Naive B cell (primary cell): Measurements from ENCODE around the gene DYNLL1. TPM values are rescaled to one million over a fixed set of nuclear protein-coding genes. Genes with fewer than 3 reads are reported as not detected.

Experiments
- ATAC-seq, 2 donors: fragments of 150-1000 bp; cut with Tn5 transposase; 2 replicates each; pipeline ENCODE4 v1.10.0; 2021; ENCODE audit warnings: low read depth in 2 of 2, mild to moderate bottlenecking in 2 of 2, moderate library complexity in 2 of 2
- DNase-seq: peaks from one replicate; pipeline ENCODE4 v3.0.0; 2022
- H3K27ac Mint-ChIP-seq, 6 donors: one replicate each; pipeline ENCODE4 v1.8.0; 2020 to 2022; ENCODE audit warnings: mild to moderate bottlenecking in 6 of 6, mixed read lengths in 6 of 6, moderate library complexity in 5 of 6, inconsistent platforms in 2 of 6
- H3K27me3 Mint-ChIP-seq, 3 donors: one replicate each; pipeline ENCODE4 v1.8.0; 2021 to 2022; ENCODE audit warnings: mixed read lengths in 3 of 3, mild to moderate bottlenecking in 1 of 3
- H3K36me3 Mint-ChIP-seq, 2 donors: one replicate each; pipeline ENCODE4 v1.8.0; 2020 to 2022; ENCODE audit warnings: mixed read lengths in 2 of 2, inconsistent platforms in 1 of 2, mild to moderate bottlenecking in 1 of 2
- H3K4me1 Mint-ChIP-seq, 3 donors: one replicate each; pipeline ENCODE4 v1.8.0; 2020 to 2022; ENCODE audit warnings: mixed read lengths in 3 of 3, inconsistent platforms in 1 of 3, mild to moderate bottlenecking in 1 of 3, moderate library complexity in 1 of 3
- H3K4me3 Mint-ChIP-seq, 8 donors: one replicate each; pipeline ENCODE4 v1.8.0; 2020 to 2022; ENCODE audit warnings: mild to moderate bottlenecking in 8 of 8, mixed read lengths in 8 of 8, moderate library complexity in 8 of 8, inconsistent platforms in 2 of 8
- H3K9me3 Mint-ChIP-seq, 7 donors: one replicate each; pipeline ENCODE4 v1.8.0; 2020 to 2022; ENCODE audit warnings: mixed read lengths in 7 of 7, mild to moderate bottlenecking in 5 of 7, inconsistent platforms in 2 of 7, moderate library complexity in 1 of 7
- polyA plus RNA-seq, 6 donors: library from polyadenylated mRNA; unstranded; fragments of 300-500 nt; fragmentation: Illumina TruSeq; gene quantifications; one replicate each; pipeline ENCODE4 v1.2.3, GENCODE V29; 2021; ENCODE audit warnings: low read depth in 6 of 6

Gene DYNLL1
- polyA plus RNA-seq, 6 donors from 2014 or later = 206 to 326 (median 268) TPM

- H3K27me3 Mint-ChIP-seq = no peaks in the 10 kb centered on the region
- no peak overlapping the region for H3K27ac Mint-ChIP-seq
- H3K9me3 Mint-ChIP-seq = no peaks in the 10 kb centered on the region
- ATAC-seq = no peak
- H3K4me3 Mint-ChIP-seq = peak overlapping the region in 6 of 8 donors; percentile 8 to 85 (median 56)
- peaks cover 0 to 4% of the 10 kb centered on the region in 2 donors for H3K36me3 Mint-ChIP-seq
- H3K4me1 Mint-ChIP-seq = peaks cover 28 to 44% (median 43%) of the 10 kb centered on the region in 3 donors
- peak; percentile 25 for DNase-seq
These were observed 29.2 kb upstream of the DYNLL1 start for GRCh38 chr12:120466560-120467315.

DNA sequence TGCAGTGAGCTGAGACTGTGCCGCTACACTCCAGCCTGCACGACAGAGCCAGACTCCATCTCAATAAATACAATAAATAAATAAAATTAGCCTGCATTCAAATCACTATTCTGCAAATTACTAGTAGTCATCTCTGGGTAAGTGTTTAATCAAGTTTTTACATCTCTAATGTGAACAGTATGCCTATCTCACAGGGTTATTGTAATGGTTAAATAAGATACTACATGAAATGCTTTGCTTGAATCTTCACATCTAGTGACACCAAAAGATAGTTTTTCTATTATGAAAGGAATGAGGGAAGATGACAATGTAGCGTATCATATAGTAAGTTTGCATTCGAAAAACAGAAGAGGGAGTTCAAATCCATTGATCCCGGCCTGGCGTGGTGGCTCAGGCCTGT, 28.5 kb upstream of the DYNLL1 start:
- Mint-ChIP-seq H3K4me3 (peak overlapping the region; percentile 22 to 94 (median 86)), H3K4me1 (peaks cover 28 to 44% (median 43%) of the 10 kb centered on the region in 3 donors), H3K9me3 (no peaks in the 10 kb centered on the region), H3K27me3 (no peaks in the 10 kb centered on the region), H3K36me3 (peaks cover 0 to 4% of the 10 kb centered on the region in 2 donors), H3K27ac (peak overlapping the region in 5 of 6 donors; percentile 18 to 88 (median 84))
- ATAC-seq (no peak), DNase-seq (no peak)

- peaks cover 0 to 4% of the 10 kb centered on the region in 2 donors for H3K36me3 Mint-ChIP-seq
- H3K27ac Mint-ChIP-seq = peak overlapping the region; percentile 88 to 96 (median 90)
- ATAC-seq = no peak
- H3K9me3 Mint-ChIP-seq = no peaks in the 10 kb centered on the region
- peak overlapping the region; percentile 85 to 94 (median 90) for H3K4me3 Mint-ChIP-seq
- no peaks in the 10 kb centered on the region for H3K27me3 Mint-ChIP-seq
- no peak for DNase-seq
- H3K4me1 Mint-ChIP-seq = peaks cover 28 to 44% (median 43%) of the 10 kb centered on the region in 3 donors
These were observed 27.5 kb upstream of the DYNLL1 start for GRCh38 chr12:120468325-120468820.

DNA sequence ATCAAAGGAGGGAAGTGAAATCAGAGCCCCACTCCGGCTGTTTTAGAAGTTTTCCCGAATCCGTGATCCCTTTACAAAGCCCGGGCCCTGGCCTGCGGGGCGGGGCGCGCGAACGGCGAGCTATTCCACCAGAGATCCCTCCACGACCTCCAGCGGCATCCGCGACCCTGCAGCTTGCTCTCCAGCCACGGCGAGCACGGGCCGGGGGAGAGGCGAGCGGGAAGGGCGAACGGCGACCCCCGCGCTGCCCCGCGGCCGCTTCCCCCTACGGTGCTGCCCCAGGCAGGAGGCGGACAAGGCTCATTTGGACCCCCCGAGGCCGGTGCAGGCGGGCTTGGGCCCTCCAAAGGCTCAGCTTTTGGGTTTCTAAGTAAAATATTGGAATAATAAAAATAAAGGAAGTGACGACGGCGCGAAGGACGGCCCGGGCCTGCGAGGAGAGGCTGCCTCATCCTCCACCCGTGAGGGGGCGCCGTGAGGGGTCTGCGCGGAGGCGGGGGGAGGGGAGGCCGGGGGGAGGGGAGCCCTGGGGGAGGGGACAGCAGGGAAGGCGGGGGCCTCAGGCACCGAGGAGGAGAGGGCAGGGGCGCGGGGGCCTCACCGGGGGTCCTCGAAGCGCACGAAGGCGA, 27.0 kb upstream of the DYNLL1 start:
- ATAC-seq = peak; percentile 58 to 61
- H3K9me3 Mint-ChIP-seq = no peaks in the 10 kb centered on the region
- peak overlapping the region; percentile 85 to 94 (median 90) for H3K4me3 Mint-ChIP-seq
- peak; percentile 57 for DNase-seq
- H3K27me3 Mint-ChIP-seq = no peaks in the 10 kb centered on the region
- H3K36me3 Mint-ChIP-seq = peaks cover 0 to 4% of the 10 kb centered on the region in 2 donors
- peak overlapping the region; percentile 88 to 96 (median 92) for H3K27ac Mint-ChIP-seq
- H3K4me1 Mint-ChIP-seq = peaks cover 28 to 44% (median 43%) of the 10 kb centered on the region in 3 donors

- Mint-ChIP-seq H3K9me3 (no peaks in the 10 kb centered on the region), H3K4me3 (peak within 1 kb of the TSS; percentile 85 to 94 (median 90)), H3K36me3 (peaks cover 0 to 4% of the 10 kb centered on the region in 2 donors), H3K4me1 (peaks cover 28 to 43% (median 42%) of the 10 kb centered on the region in 3 donors), H3K27ac (peak within 1 kb of the TSS; percentile 88 to 96 (median 92)), H3K27me3 (no peaks in the 10 kb centered on the region)
- DNase-seq (peak; percentile 98), ATAC-seq (peak; percentile 81 to 92)
These were observed 26.3 kb upstream of the DYNLL1 start, which contains the start of gene SRSF9 for GRCh38 chr12:120469450-120470149. Gene SRSF9 (minus strand): TSS chr12:120469748. CDS start chr12:120469609, 139 bp downstream.

- no peak for ATAC-seq
- Mint-ChIP-seq H3K4me1 (peaks cover 26 to 41% (median 40%) of the 10 kb centered on the region in 3 donors), H3K27ac (peak overlapping the region in 3 of 6 donors; percentile 84 to 91 (median 88)), H3K9me3 (no peaks in the 10 kb centered on the region), H3K27me3 (no peaks in the 10 kb centered on the region), H3K36me3 (peaks cover 0 to 4% of the 10 kb centered on the region in 2 donors), H3K4me3 (peak overlapping the region; percentile 85 to 94 (median 90))
- DNase-seq = no peak
These were observed 25.6 kb upstream of the DYNLL1 start for GRCh38 chr12:120470150-120470784.

GRCh38 chr12:120472521-120472920, 23.4 kb upstream of the DYNLL1 start:
- Mint-ChIP-seq H3K27ac (no peak overlapping the region), H3K4me1 (peaks cover 13 to 21% (median 17%) of the 10 kb centered on the region in 3 donors), H3K4me3 (peak overlapping the region in 1 of 8 donors; percentile 63), H3K9me3 (no peaks in the 10 kb centered on the region), H3K27me3 (no peaks in the 10 kb centered on the region), H3K36me3 (peaks cover 0 to 2% of the 10 kb centered on the region in 2 donors)
- DNase-seq (no peak), ATAC-seq (no peak)

GRCh38 chr12:120473807-120474615, 21.9 kb upstream of the DYNLL1 start:
- ATAC-seq (no peak), DNase-seq (no peak)
- H3K4me3 Mint-ChIP-seq = no peak overlapping the region
- no peaks in the 10 kb centered on the region for H3K27me3 Mint-ChIP-seq
- no peaks in the 10 kb centered on the region for H3K9me3 Mint-ChIP-seq
- peak overlapping the region in 1 of 6 donors; percentile 60 for H3K27ac Mint-ChIP-seq
- H3K36me3 Mint-ChIP-seq = no peaks in the 10 kb centered on the region
- H3K4me1 Mint-ChIP-seq = peaks cover 6 to 9% (median 7%) of the 10 kb centered on the region in 3 donors

DNA sequence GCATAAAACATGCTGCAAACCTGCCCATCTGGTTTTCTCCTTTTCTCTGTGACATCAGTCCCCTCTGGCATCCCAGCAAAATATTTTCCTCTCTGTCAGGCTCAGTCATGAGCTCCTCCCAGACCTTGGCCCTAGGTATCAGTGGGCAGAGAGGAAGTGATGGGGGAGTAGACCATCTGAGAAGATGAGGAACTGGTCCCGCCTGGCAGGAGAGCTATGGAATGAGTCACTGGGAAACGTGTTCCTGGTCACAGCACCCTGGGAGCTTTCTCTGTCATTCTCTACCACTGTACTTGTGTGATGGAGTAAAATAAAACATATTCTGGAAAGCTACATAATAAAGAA, 21.3 kb upstream of the DYNLL1 start:
- Mint-ChIP-seq H3K9me3 (no peaks in the 10 kb centered on the region), H3K4me1 (peaks cover 6 to 8% (median 7%) of the 10 kb centered on the region in 3 donors), H3K27me3 (no peaks in the 10 kb centered on the region), H3K4me3 (no peak overlapping the region), H3K27ac (peak overlapping the region in 1 of 6 donors; percentile 60), H3K36me3 (no peaks in the 10 kb centered on the region)
- DNase-seq (no peak), ATAC-seq (no peak)

DNA sequence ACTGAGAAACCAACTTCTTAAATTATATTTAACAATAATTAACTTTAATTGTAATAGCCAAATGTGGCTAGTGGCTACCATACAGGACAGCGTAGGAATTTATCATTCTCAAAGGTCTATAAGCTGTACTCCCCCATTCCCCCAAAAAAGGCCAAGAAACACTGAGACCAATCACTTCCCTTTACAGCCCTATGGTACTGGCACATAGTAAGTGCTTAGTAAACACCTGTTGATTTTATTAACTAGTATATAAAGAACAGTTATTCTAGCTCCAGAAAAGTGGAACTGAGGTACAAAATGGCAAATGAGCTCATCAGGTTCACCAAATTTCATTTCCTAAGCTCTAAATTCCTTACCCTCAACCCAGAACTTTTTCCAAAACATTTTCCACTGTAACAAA, 20.3 kb upstream of the DYNLL1 start:
- H3K27me3 Mint-ChIP-seq = no peaks in the 10 kb centered on the region
- ATAC-seq (no peak), DNase-seq (no peak)
- H3K27ac Mint-ChIP-seq = peak overlapping the region in 1 of 6 donors; percentile 47
- no peaks in the 10 kb centered on the region for H3K36me3 Mint-ChIP-seq
- H3K4me3 Mint-ChIP-seq = no peak overlapping the region
- H3K9me3 Mint-ChIP-seq = no peaks in the 10 kb centered on the region
- H3K4me1 Mint-ChIP-seq = no peaks in the 10 kb centered on the region

DNA sequence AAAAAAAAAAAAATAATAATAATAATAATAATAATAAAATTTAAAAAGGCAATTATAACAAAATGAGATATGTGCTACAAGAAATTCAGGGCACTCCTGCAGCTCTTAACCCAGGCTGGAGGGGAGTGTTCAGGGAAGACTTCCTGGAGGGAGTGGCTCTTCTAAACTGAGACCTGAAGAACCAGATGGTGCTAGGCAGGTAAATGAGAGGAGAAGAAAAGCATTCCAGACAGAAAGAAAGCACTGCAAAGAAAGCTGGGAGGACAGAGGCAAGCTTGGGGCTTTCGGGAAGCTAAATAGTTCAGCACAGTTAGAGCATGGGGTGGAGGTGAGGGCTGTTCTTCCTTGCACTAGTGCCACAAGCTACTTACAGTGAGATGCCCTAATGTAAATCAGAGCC, 16.5 kb upstream of the DYNLL1 start:
- H3K9me3 Mint-ChIP-seq = no peaks in the 10 kb centered on the region
- H3K4me1 Mint-ChIP-seq = no peaks in the 10 kb centered on the region
- H3K4me3 Mint-ChIP-seq = no peak overlapping the region
- no peaks in the 10 kb centered on the region for H3K36me3 Mint-ChIP-seq
- DNase-seq (no peak), ATAC-seq (no peak)
- H3K27ac Mint-ChIP-seq = no peak overlapping the region
- no peaks in the 10 kb centered on the region for H3K27me3 Mint-ChIP-seq

DNA sequence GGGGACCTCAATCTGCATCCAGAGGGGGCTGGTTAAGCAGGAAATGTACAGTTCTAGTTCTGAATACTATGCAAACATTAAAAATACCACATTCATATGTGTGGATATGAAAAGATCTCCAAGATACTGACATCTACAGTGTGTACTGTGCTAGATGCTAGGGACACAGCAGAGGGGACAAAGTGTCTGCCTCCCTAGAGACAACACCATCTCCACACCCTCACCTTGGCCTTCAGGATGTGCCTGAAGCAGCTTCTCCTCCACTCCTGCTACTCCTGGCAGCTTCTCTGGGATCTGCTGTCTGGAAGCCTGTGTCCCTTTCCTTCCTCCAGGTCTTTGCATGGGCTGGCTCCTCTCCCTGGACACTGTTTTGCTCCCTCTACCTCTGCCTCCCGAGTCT, 15.7 kb upstream of the DYNLL1 start:
- Mint-ChIP-seq H3K4me3 (no peak overlapping the region), H3K27me3 (no peaks in the 10 kb centered on the region), H3K36me3 (no peaks in the 10 kb centered on the region), H3K9me3 (no peaks in the 10 kb centered on the region), H3K27ac (no peak overlapping the region), H3K4me1 (no peaks in the 10 kb centered on the region)
- ATAC-seq = no peak
- no peak for DNase-seq
